Astrocyte (in vitro differentiated cells and primary cell): Measurements from ENCODE around the gene B3GNT9. TPM values are rescaled to one million over a fixed set of nuclear protein-coding genes. Genes with fewer than 3 reads are reported as not detected.
A peak's percentile ranks its signal among the peaks of the same experiment; 100 is the strongest.

ENCODE experiments used
- DNase-seq: peaks from one replicate; pipeline ENCODE4 v3.0.0-alpha.2; 2010; ENCODE audit warnings: low read depth
- FAIRE-seq: peaks from 2 replicates; lab custom pipeline; 2011; peaks lifted over from hg19 to GRCh38; lab: Jason Lieb, UNC
- H2AFZ ChIP-seq: 2 replicates; pipeline ENCODE4 v1.6.0; 2012; ENCODE audit warnings: low read depth, low read length, inconsistent platforms
- H3K27ac ChIP-seq: 2 replicates; pipeline ENCODE4 v1.5.1; 2011; ENCODE audit warnings: low read depth, low read length, inconsistent platforms
- H3K27me3 ChIP-seq: 2 replicates; pipeline ENCODE4 v1.6.0; 2011; ENCODE audit warnings: low read length, inconsistent platforms; ENCODE audit not compliant: insufficient read depth
- H3K36me3 ChIP-seq: 2 replicates; pipeline ENCODE4 v1.5.1; 2011; ENCODE audit warnings: low read length, inconsistent platforms; ENCODE audit not compliant: insufficient read depth
- H3K4me1 ChIP-seq: 2 replicates; pipeline ENCODE4 v1.5.1; 2011; ENCODE audit warnings: low read length, inconsistent platforms; ENCODE audit not compliant: insufficient read depth
- H3K4me2 ChIP-seq: 2 replicates; pipeline ENCODE4 v1.6.0; 2012; ENCODE audit warnings: low read length, inconsistent platforms
- H3K4me3 ChIP-seq: 2 replicates; pipeline ENCODE4 v1.5.1; 2011; ENCODE audit warnings: low read depth, mild to moderate bottlenecking, low read length, inconsistent platforms; ENCODE audit not compliant: insufficient read depth
- H3K79me2 ChIP-seq: 2 replicates; pipeline ENCODE4 v1.6.0; 2012; ENCODE audit warnings: mild to moderate bottlenecking, low read length, inconsistent platforms; ENCODE audit not compliant: insufficient read depth
- H3K9ac ChIP-seq: 2 replicates; pipeline ENCODE4 v1.6.0; 2012; ENCODE audit warnings: mild to moderate bottlenecking, low read length, inconsistent platforms
- H3K9me3 ChIP-seq: 2 replicates; pipeline ENCODE4 v1.5.1; 2012; ENCODE audit warnings: low read depth, mild to moderate bottlenecking, low read length, inconsistent platforms; ENCODE audit not compliant: insufficient read depth
- H4K20me1 ChIP-seq: 2 replicates; pipeline ENCODE4 v1.6.0; 2012; ENCODE audit warnings: low read length, inconsistent platforms; ENCODE audit not compliant: insufficient read depth
- H3K27ac Mint-ChIP-seq: one replicate; pipeline ENCODE4 v1.8.0; 2021; ENCODE audit warnings: mild to moderate bottlenecking, mixed read lengths; ENCODE audit not compliant: unreplicated experiment
- H3K27me3 Mint-ChIP-seq: one replicate; pipeline ENCODE4 v1.8.0; 2021; ENCODE audit warnings: low read depth, mixed read lengths; ENCODE audit not compliant: unreplicated experiment
- H3K36me3 Mint-ChIP-seq: one replicate; pipeline ENCODE4 v1.8.0; 2021; ENCODE audit warnings: low read depth, mixed read lengths; ENCODE audit not compliant: unreplicated experiment
- H3K4me1 Mint-ChIP-seq: one replicate; pipeline ENCODE4 v1.8.0; 2021; ENCODE audit warnings: low read depth, mixed read lengths; ENCODE audit not compliant: unreplicated experiment
- H3K4me3 Mint-ChIP-seq: one replicate; pipeline ENCODE4 v1.8.0; 2021; ENCODE audit warnings: mild to moderate bottlenecking, moderate library complexity, mixed read lengths; ENCODE audit not compliant: unreplicated experiment
- H3K9me3 Mint-ChIP-seq: one replicate; pipeline ENCODE4 v1.8.0; 2021; ENCODE audit warnings: mild to moderate bottlenecking, mixed read lengths; ENCODE audit not compliant: unreplicated experiment
- CTCF ChIP-seq: IDR thresholded peaks from 2 replicates; pipeline ENCODE4 v1.5.1; 2011; ENCODE audit warnings: low read depth, mild to moderate bottlenecking, inconsistent platforms, low read length, moderate library complexity; ENCODE audit not compliant: insufficient read depth
- EZH2 ChIP-seq: IDR thresholded peaks from 2 replicates; pipeline ENCODE4 v1.6.1; 2012; ENCODE audit warnings: mild to moderate bottlenecking, low read length, inconsistent platforms; ENCODE audit not compliant: insufficient read depth
- total RNA-seq: library from RNA; stranded (reverse); gene quantifications from 2 replicates; pipeline ENCODE4 v1.2.1, GENCODE V29; 2021

Gene B3GNT9
- total RNA-seq, 1 donor from 2014 or later: 7.6 TPM

- Histone ChIP-seq H3K27ac (no peak overlapping the region), H3K4me3 (peak overlapping the region; percentile 71), H3K27me3 (peaks cover 54% of the 10 kb centered on the region), H3K9ac (peak overlapping the region; percentile 72), H3K9me3 (no peaks in the 10 kb centered on the region), H2AFZ (peak overlapping the region; percentile 79), H3K79me2 (no peaks in the 10 kb centered on the region), H4K20me1 (peaks cover 61% of the 10 kb centered on the region), H3K36me3 (no peaks in the 10 kb centered on the region), H3K4me2 (peak overlapping the region; percentile 100), H3K4me1 (peaks cover 32% of the 10 kb centered on the region)
- H3K27ac Mint-ChIP-seq: peak overlapping the region; percentile 77
- DNase-seq (no peak), FAIRE-seq (no peak)
- peak overlapping the region; percentile 91 for H3K4me3 Mint-ChIP-seq
- peaks cover 17% of the 10 kb centered on the region for H3K9me3 Mint-ChIP-seq
- TF ChIP-seq EZH2 (no peak), CTCF (no peak)
- no peaks in the 10 kb centered on the region for H3K4me1 Mint-ChIP-seq
- H3K27me3 Mint-ChIP-seq: peaks cover 57% of the 10 kb centered on the region
- peaks cover 4% of the 10 kb centered on the region for H3K36me3 Mint-ChIP-seq
These were observed 8.1 kb upstream of the B3GNT9 start for GRCh38 chr16:67158637-67159600.

GRCh38 chr16:67157892-67158635 is 7.3 kb upstream of the B3GNT9 start:
- Histone ChIP-seq H3K79me2 (no peaks in the 10 kb centered on the region), H3K36me3 (no peaks in the 10 kb centered on the region), H3K4me1 (peaks cover 23% of the 10 kb centered on the region), H3K27ac (no peak overlapping the region), H3K4me3 (no peak overlapping the region), H4K20me1 (peaks cover 56% of the 10 kb centered on the region), H2AFZ (no peak overlapping the region), H3K4me2 (no peak overlapping the region), H3K27me3 (peaks cover 48% of the 10 kb centered on the region), H3K9me3 (no peaks in the 10 kb centered on the region), H3K9ac (no peak overlapping the region)
- TF ChIP-seq CTCF (no peak), EZH2 (no peak)
- DNase-seq: no peak
- H3K9me3 Mint-ChIP-seq: peaks cover 19% of the 10 kb centered on the region
- FAIRE-seq: no peak
- H3K4me1 Mint-ChIP-seq: no peaks in the 10 kb centered on the region
- H3K27ac Mint-ChIP-seq: no peak overlapping the region
- peaks cover 64% of the 10 kb centered on the region for H3K27me3 Mint-ChIP-seq
- no peak overlapping the region for H3K4me3 Mint-ChIP-seq
- H3K36me3 Mint-ChIP-seq: peaks cover 4% of the 10 kb centered on the region
